GF-D8 (cell line): Measurements from ENCODE around the gene CYP46A1.

Experiments
- DNase-seq: peaks from one replicate; lab custom pipeline; 2025; lab: John Stamatoyannopoulos, UW

The CYP46A1 gene

DNA sequence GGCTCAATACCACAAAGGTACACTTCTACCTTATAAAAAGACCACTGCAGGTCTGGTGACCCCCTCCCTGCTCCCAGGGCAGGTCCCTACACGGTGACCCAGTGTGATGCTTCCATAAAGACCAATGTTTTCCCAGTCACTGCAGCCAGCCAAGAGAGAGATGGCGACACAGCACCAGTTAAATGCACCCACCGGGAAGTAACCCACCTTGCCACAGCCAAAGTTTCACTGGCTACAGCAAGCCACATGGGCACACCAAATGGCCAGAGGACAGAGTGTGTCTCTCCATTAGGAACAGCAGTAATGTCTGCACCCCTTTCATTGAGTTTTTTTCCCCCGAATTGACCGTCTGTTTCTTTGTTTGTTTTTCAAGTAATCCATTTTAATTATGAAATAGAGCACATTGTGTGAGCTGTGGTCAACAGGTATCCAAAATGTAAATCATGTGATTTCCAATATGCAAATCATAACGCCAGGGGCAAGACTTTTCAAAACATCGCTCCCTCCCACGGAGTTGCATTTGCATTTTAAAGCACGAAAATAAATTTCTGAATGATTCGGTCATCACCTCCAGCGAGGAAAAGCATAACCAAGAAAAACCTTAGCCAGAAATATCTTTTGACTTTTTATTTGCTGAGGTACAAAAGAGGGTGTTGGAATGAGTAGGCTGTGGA lies 60.2 kb downstream of the CYP46A1 start:
- DNase-seq, result no peak

DNA sequence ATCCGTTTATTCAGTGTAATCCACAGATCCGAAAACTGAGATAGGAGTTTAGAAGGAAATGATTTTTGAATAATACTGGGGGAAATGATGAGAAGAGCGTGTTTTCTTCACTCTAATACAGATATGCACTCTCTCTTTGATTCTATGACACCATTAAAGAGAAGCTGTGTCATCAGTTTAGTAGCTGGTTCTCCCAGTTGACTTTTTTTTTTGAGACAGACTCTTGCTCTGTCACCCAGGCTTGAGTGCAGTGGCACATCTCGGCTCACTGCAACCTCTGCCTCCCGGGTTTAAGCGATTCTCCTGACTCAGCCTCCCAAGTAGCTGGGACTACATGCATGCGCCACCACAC lies 60.8 kb downstream of the CYP46A1 start:
- no peak for DNase-seq

DNA sequence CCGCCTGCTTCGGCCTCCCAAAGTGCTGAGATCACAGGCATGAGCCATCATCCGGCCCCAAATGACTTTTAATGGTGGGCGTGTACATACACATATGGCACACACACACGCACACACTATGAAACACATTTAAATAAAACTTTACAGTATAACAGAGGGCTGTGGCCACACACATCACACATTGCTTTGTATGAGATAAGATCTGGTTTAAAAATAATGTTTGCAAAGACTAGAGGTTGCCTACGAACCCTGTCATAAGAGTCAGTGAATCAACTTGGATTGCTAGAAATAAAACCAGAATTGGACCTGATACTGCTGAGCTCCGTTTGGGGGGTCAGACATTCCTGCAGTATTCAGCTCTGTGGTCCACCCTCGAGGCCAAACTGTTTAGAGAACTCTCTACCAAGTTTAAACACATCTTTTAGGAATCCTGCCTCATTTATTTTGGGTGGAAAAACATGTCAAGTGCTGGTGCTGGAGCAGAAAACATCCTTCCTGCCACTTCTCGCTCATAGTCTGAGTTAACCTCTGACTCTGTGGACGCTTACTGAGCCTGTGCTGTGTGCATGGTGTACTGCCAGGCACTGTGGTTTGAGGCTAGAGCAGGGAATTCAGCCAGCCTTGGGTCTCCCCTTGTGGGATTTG lies 61.3 kb downstream of the CYP46A1 start:
- no peak for DNase-seq

DNA sequence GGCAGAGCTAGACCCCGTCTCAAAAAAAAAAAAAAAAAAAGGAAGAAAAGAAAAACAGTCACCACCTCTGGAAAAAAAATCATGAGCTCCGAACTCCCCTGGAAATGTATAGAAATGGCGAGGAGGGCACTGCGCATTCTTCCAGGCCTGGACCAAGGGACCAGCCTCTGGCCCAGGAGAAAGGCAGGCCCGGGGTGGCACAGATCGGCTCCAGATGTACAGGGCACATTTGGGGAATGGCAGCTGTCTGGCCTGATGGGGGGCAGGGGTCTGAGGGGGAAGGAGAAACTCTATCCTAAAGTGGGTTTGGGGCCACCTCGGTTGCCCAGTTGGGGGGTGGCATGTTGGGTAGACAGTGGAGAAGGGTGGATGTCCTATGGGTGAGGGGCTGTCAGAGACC lies 63.1 kb downstream of the CYP46A1 start:
- no peak for DNase-seq

DNA sequence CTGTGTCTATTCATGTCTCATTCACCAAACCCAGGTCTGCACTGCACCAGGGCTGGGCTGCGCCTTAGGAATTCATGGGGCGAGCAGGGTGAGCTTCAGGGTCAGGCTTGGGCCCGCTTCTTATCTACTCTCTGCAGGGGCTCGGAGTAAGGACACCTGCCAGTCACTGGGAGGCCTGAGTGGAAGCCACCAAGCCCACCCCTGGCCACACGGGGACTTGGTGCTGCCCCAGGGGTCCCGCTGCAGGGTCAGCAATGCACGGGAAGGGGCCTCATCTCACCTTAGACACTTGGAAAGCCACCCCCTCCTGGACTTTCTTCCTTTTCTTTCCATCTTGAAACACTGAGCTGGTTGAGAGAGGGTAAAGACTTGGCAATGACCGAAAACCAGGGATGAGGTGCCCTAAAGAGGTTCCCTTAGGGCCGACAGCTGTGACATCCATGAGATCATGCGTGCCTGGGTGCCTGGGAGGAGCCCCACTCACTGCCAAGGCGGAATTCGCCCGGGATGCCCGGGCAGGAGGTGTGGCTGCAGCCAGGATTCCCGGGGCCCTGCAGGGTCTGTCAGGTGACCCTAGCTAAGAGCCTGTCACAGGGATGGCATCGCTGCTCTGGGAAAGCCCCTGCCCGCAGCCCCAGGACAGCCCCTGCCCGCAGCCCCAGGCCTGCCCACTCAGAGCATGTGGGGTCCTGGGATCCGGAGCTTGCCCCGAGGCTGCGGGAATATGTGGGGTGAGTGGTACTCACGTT lies 63.7 kb downstream of the CYP46A1 start:
- no peak for DNase-seq

DNA sequence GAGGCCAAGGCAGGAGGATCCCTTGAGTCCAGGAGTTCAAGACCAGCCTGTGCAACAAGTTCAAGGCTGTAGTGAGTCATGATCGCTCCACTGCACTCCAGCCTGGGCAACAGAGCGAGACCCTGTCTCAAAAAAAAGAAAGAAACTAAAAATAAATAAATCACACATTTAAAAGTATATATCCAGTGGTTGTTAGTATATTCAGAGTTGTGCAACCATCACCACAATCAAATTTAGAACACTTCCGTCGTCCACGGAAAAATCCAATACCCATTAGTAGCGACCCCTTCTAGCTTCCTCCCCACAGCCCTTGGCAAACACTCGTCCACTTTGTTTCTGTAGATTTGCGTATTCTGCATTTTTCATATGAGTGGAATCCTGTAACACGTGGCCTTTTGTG lies 64.4 kb downstream of the CYP46A1 start:
- no peak for DNase-seq

DNA sequence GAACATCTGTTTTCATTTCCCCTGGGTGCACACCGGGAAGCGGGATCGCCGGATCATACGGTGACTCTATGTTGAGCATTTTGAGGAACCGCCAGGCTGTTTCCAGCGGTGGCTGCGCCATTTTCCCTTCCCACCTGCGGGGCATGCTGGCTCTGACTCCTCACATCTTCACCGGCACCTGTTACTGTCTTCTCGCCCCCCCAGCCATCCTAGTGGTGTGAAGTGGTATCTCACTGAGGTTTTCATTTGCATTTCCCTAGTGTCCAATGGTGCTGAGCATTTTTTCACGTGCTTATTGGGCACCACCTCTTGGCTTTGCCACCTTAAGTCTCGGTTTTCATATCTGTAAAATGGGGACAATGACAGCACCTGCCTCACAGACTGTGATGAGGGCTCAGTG lies 65.0 kb downstream of the CYP46A1 start:
- no peak for DNase-seq

DNA sequence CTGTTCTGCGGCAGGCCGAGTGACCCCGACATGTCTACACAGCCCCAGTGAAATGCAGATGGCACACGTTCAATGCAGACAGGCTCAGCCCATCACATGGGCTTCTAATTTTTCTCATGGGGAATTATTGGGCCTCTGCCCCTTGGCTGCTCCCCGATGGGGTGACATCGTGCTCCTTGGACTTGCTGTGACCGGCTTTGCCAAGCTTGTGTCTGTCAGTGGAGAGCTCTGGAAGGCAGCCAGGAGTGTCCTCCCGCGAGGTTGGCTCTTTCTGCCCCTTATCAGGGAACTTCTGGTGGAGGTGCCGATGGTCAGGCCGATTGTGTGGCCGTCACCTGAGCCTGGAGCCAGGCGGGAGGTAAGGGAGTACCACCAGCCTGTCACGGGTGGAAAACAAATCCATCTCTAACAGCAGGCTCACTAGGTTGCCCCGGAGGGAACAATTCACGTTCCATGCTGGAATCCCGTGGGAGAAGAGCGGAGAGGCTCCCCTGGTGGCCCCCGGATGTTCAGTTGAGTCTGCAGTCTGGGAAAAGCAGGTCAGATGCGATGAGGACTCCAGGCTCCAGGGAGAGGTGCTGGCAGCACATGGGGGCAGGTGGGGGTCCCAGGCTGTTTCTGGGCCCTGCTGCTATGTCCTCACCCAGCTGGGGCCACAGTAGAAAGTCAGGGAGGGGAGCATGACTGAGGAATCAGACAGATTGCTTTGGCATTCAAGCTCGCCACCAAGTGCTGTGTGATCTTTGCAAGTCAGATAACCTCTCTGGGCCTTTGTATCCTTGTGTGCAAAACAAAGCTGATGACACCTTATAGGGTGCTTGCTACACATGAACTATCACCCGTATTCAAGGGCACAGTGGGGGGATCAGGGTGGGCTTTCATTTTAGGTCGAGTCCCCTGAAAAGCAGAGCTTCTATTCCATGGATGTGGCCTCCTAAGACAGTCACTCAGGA lies 65.9 kb downstream of the CYP46A1 start:
- no peak for DNase-seq

DNA sequence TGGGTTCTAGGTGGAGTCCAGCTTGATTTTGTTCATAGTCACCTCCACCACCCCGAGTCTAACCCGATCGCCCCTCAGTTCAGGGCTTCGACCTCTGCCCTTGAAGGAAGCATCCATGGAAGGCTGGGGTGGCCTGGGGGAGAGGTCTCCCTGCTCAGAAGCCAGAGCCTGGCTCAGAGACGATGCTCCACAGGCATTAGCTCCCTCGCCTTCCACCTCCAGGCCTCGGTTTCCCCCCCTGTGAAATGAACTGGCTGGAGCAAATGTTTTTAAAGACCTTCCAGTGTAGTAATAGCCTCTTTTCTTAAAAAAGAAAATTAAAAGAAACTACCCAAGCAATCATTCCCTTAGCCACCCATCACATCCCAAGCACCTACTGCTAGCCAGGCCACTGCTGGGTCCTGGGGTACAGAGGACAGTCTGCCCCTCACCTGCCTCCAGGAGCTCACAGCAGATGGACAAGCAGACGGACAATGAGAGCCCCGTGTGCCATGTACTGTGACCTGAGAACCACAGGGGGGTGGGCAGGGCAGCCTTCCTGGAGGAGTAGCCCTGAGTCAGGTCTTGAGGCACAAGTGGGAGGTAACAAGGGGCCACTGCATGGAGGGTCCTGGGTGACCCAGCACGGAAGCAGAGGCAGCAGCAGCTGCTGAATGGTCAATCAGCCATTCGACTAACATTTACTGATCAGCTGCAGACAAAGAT lies 66.8 kb downstream of the CYP46A1 start:
- DNase-seq, result no peak

DNA sequence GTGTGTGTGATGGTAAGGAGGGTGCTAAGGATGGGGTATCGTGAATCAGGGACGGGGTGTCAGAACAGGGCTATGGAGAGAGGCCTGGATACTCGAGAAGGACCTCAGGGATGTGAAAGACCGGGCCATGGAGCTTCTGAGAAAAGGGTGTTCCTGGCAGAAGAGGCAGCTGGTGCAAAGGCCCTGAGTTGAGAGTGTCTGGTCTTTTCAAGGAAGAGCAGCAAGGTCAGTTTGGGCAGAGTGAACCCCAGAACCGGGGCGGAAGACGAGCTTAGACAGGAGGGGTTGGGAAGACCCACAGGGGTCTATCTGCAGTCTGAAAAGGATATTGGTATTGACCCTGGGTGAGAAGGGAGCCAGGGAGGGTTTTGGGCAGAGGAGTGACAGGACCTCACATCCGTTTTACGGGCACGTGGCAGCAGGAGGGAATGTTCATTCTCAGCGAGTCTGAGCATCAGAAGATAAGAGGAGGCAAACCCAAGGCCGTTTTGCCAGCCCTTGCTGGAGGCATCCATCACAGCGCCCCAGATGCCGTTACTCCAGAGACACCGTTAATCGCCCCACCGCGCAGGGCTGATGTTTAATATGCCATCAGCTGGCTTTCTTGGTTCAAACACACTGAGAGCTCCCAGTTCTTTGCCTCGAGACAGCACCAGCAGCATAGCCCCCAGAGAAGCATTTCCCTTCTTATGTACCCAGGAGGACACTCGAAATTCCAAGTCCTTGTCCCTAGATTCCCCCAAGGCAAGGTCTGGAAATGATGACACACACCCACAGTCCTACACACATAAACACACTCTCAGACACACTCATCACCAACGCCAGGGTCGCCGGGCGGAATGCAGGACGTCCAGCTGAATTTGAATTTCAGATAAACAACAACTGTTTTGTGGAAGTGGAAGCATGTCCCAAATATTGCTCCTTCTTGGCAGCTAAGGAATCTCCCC lies 67.7 kb downstream of the CYP46A1 start:
- DNase-seq, result no peak

DNA sequence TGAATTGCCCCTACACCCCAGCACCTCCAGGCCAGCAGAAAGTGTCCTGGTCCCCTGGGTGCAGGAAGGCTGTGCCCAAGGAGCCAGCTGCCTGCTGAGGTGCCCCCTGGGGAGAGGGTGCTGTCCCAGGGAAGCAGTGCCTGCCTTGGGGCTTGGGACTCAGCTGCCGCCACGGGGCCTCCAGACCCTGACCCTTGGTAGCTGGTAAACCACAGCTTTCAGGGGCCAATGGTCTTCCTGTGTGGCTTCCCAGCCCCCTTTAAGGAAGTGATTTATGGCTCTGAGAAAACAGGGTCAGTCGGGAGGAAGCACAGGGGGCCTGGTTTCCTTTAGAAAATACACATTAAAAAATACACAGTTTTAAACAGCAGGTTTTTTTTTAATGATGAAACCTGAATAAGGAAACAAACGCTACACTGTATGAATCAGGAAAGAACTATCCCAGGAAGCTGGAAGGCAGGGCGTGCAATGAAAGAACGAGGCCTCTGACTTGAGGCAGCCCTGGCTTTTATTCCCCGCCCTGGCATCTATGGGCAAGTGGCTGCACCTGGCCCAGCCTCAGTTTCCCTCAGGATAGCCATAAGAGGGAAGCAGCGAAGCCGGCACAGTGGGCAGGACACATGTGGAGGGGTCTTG lies 68.5 kb downstream of the CYP46A1 start:
- DNase-seq, result no peak

DNA sequence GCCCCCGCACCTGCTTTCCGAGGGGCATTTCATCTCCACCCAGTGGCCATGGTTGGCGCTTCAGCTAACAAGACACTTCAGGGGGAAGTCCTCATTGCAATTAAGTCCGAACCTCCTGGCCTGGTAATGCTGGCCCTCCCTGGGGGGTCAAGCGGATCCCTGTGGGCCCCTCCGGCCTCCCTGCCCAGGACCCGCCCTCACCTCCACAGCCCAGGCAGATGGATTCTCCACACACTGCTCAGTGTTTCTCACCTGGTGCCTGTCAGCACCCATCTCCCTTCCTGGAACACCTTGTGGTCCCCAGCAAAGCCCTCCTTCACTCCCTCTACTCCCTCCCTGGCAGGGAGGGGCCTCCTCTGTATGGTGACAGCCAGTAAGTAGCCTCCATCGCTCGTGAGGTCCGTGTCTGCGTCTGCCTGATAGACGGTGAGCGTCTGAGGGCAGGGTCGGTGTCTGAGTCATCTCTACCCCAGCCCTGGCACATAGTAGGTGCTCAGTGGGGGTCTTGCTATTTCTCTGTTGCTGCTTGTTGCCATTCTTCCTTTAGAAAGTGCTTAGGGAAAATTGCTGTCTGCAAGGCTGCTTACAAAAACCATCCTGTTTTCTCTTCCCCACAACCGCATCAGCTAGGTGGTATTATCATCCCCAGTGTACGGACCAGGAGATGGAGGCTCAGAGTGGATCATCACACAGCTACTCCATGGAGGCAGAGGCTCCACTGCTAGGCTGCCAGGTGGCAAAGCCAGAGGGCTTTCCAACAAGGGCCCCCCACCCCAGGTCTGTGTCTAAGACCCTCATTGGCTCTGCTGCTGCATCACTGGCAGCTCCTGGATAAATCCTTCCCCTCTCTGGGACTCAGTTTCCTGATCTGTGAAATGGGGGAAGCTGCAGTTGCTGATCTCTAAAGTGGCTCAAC lies 69.4 kb downstream of the CYP46A1 start:
- DNase-seq, result no peak

DNA sequence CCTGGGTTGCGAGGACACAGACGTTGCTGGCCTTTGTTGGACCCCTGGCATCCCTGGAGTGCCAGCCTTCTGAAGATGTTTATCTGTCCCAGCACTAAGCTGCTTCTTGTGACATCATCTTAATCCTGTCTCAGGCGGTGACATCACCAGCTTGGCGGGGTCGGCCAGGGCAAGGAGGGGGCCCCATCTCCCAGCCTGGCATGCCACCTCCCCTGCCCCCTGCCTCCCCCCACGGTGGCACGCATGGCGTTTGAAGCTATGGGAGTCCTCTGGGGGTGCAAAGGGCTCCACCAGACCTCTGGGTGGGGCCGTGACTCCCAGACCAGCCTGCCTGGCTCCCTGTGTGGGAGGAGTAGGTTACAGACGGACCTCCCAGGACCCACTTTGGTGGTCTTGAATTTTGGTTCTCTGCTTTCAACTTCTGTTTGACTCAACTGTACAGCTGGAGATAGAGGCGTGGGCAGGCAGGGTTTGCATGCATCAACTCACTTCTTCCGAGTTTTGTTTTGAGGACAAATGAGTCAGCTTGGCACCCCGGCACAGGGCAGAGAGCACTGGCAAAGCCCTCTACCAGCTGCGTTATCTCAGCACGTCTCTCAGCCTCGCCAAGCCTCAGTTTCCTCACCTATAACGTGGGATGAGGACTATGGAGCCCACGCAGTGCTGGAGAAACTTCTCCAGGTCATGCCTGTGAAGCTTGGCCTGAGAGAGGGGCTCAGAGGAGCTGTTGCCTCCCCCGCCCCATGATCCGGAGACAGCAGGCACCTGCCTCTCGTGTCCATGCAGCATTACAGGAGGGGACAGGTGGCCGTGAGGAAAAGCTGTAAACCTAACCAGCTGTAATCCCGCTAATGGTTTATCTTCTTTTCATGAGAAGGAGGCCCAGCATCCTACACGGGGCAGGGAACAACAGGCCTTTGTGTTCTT lies 70.3 kb downstream of the CYP46A1 start:
- DNase-seq, result no peak

DNA sequence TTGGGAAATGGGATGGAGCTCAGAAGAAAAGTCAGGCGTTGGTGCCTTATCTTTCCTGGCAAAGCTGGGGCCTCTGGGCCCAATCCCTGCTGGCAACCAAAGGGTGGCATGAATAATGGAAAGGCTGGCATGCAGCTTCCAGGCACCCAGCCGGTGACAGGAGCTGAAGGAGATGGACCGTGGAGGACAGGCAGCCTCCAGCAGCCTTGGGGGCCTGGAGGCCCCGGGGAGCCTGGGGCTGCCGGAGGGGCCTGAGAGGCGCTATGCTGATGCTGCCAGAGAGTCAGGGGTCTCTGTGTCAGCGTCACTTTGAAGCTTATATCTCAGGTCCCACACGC lies 70.9 kb downstream of the CYP46A1 start:
- no peak for DNase-seq

DNA sequence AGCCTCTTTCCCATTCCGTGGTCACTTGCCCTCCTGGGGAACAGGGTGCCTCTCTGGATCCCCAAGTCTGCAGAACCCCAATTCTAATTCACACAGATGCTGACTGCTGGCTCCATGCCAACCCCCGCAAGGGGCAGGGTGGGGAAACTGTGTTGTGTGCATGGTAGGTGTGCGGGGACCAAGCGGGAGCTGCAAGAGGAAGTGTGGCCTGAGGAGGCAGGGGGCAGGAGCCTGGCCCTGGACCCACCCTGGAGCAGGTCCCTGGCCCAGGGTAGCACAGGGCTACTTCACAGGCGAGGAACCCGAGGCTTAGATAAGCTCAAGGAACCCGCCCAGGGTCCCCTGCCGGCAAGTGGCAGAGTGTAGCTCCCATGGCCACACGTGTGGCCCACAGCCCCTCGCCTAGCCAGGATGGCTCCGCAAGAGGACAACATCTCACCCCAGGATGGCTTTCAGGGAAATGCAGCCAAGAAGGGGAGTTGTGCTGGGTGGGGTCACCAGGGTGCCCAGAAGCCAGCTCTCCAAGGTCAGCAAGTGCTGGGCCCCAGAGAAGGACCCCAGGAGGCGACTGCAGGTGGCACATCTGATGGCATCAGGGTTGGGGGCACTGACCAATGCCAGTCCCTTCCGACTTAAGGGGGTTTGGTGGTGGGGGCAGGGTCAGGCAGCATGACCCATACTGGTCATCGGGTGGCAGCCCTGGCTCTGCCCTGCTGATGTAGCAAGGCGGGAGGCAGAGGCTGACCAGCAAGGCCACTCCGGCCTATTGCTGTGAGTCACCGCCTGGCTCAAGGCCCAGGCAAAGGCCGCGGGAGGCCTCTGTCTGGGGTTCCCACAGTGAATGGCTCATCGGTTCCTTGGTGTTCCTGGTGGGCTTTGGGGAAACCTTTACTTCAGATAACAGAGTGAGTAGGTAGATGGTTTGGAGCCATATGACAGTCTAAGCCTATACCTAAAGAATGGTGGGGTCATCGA lies 71.8 kb downstream of the CYP46A1 start:
- DNase-seq, result no peak

DNA sequence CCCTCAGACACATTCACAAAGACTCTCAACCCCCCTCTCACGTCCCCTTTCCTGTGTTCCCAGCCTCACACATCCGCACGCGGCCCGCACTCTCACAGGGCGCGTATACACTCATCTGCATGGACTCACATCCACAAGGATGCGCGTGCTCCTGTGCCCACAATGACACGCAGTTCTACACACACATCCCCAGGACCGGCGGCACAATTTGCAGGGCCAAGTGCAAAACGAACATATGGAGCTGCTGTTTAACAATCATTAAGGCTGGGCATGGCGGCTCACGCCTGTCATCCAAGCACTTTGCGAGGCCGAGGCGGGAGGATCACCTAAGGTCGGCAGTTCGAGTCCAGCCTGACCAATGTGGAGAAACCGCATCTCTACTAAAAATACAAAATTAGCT lies 72.7 kb downstream of the CYP46A1 start:
- no peak for DNase-seq
